ENCODE results near the gene CCDC83. TPM values are rescaled to one million over a fixed set of nuclear protein-coding genes. Genes with fewer than 3 reads are reported as not detected.

The CCDC83 gene
- not detected in 2 replicates for total RNA-seq (ENCODE audit: low replicate concordance)

GRCh38 chr11:85855341-85855656 is at the start of gene CCDC83:
CCDC83 (plus strand) TSS chr11:85855383; CDS start chr11:85865124, 9,741 bp downstream.

GRCh38 chr11:85810871-85811611 is 44.1 kb upstream of the CCDC83 start, which contains the start of gene SYTL2:
SYTL2 (minus strand) TSS chr11:85811141; CDS start chr11:85757725, 53,416 bp downstream.

Other genes with a start within 250 kb of the CCDC83 start
- 0.45 and 4.6 TPM in 2 replicates for gene DLG2, start 228.0 kb upstream of the CCDC83 start, total RNA-seq (ENCODE audit: low replicate concordance)
- 27.3 and 47.4 TPM in 2 replicates for gene TMEM126B, start 226.8 kb upstream of the CCDC83 start, total RNA-seq (ENCODE audit: low replicate concordance)
- 20.7 and 33.9 TPM in 2 replicates for gene TMEM126A, start 207.4 kb upstream of the CCDC83 start, total RNA-seq (ENCODE audit: low replicate concordance)
- gene CREBZF, start 190.3 kb upstream of the CCDC83 start, total RNA-seq (ENCODE audit: low replicate concordance) = 26.3 and 30.7 TPM in 2 replicates
- 2.6 and 5.6 TPM in 2 replicates for gene CCDC89, start 169.2 kb upstream of the CCDC83 start, total RNA-seq (ENCODE audit: low replicate concordance)
- 2.9 and 18.8 TPM in 2 replicates for gene SYTL2, start 44.2 kb upstream of the CCDC83 start, total RNA-seq (ENCODE audit: low replicate concordance)
- gene PICALM, start 213.7 kb downstream of the CCDC83 start, total RNA-seq (ENCODE audit: low replicate concordance) = 150 and 278 TPM in 2 replicates